Psoas muscle (tissue), 8 donors: ENCODE results near the gene LTBP1. TPM values are rescaled to one million over a fixed set of nuclear protein-coding genes. Genes with fewer than 3 reads are reported as not detected.

Experiments
- ATAC-seq, 4 donors: fragments of 200-7000 bp; cut with Tn5 transposase; one replicate each; pipeline ENCODE4 v1.9.1; 2020; ENCODE audit warnings: moderate library complexity in 3 of 4, mild to moderate bottlenecking in 2 of 4
- DNase-seq, 2 donors: peaks; one replicate each; pipeline ENCODE4 v3.0.0-alpha.2; 2020
- H3K27ac ChIP-seq: fragments of 200-600 bp; one replicate; pipeline ENCODE4 v1.8.0; 2022
- H3K27me3 ChIP-seq, 3 donors: fragments of 200-600 bp in 1 of 3; one replicate each; pipeline versions ENCODE4 v1.6.1 to v1.8.0; 2013 to 2022; ENCODE audit warnings: low read length in 2 of 3, mild to moderate bottlenecking in 2 of 3, moderate library complexity in 1 of 3; ENCODE audit not compliant: insufficient read depth in 3 of 3
- H3K36me3 ChIP-seq, 2 donors: fragments of 200-600 bp in 1 of 2; one replicate each; pipeline versions ENCODE4 v1.6.1 to v1.8.0; 2013 to 2022; ENCODE audit warnings: low read depth in 1 of 2, mild to moderate bottlenecking in 1 of 2, moderate library complexity in 1 of 2; ENCODE audit not compliant: insufficient read depth in 1 of 2
- H3K4me1 ChIP-seq: fragments of 200-600 bp; one replicate; pipeline ENCODE4 v1.8.0; 2022
- H3K4me3 ChIP-seq: fragments of 200-600 bp; one replicate; pipeline ENCODE4 v1.8.0; 2022; ENCODE audit warnings: mild to moderate bottlenecking
- H3K9me3 ChIP-seq: fragments of 200-600 bp; one replicate; pipeline ENCODE4 v1.8.0; 2022
- CTCF ChIP-seq: fragments of 200-600 bp; IDR thresholded peaks from one replicate; pipeline ENCODE4 v1.8.0; 2022; ENCODE audit warnings: antibody characterized with exemption
- WGBS, 3 donors: extraction: QIAGEN DNeasy Blood & Tissue Kit; methylation state at CpG; one replicate each; pipeline versions ENCODE4 v1.1.6 to v1.1.7; 2013; 5-methylcytosine and 5-hydroxymethylcytosine counted together
- intact Hi-C, 2 donors: fragments of 100-400 bp; cut with DNase I; formaldehyde crosslinking; loops; one replicate each; pipeline versions ENCODE4 v1.11.0 to v1.14.2; 2022
- polyA plus RNA-seq, 3 donors: library from polyadenylated mRNA; stranded (reverse); fragments of 200-250 nt; gene quantifications; one replicate each; pipeline ENCODE4 v1.2.3, GENCODE V29; 2013
- total RNA-seq, 4 donors: library from RNA; stranded (reverse); fragmentation: NEBNext Ultra II Directional in 2 of 4; extraction: Animal tissue kit (Norgen Biotek cat#: 25700) in 2 of 4; gene quantifications; one replicate each; pipeline versions ENCODE4 v1.2.1 to v1.2.4, GENCODE V29; 2021 to 2023
- donor health status: healthy with polysubstance abuse.
- donor health status: DM: no; HTN: no; CAD: no; lungs with moderate emphysema.
- donor health status: Bipolar disorder and iron deficiency.
- donor health status: healthy.
- donor health status: DM: yes; HTN: yes; CAD: no.
- donor health status: DM: no; HTN: no; CAD: no.
- donor health status: DM: no; HTN: no; CAD: no.
- donor health status: DM: yes; HTN: yes; CAD: no.

Gene LTBP1
- total and polyA plus RNA-seq, 7 donors: 5.9 to 26.8 (median 9.5) TPM

GRCh38 chr2:33433279-33434235, 486.8 kb downstream of the LTBP1 start:
- WGBS, 3 donors: 67 to 71% (median 71%) methylated on average over 7 of the region's 7 CpGs
- Histone ChIP-seq H3K36me3 (no peaks in the 10 kb centered on the region), H3K9me3 (no peaks in the 10 kb centered on the region), H3K27ac (no peak overlapping the region), H3K4me1 (peaks cover 9% of the 10 kb centered on the region), H3K4me3 (no peak overlapping the region), H3K27me3 (no peaks in the 10 kb centered on the region)
- DNase-seq (no peak), ATAC-seq (no peak)
- intact Hi-C loops: loop anchor here in 1 of 2 donors (10.0 kb wide), 1 partner anchor 399 kb away; no protein-coding TSS in a partner anchor
- TF ChIP-seq CTCF: no peak

GRCh38 chr2:33435518-33435917, 488.8 kb downstream of the LTBP1 start:
- ATAC-seq (no peak), DNase-seq (no peak)
- Histone ChIP-seq H3K27me3 (no peaks in the 10 kb centered on the region), H3K4me3 (no peak overlapping the region), H3K9me3 (no peaks in the 10 kb centered on the region), H3K4me1 (peaks cover 9% of the 10 kb centered on the region), H3K27ac (no peak overlapping the region), H3K36me3 (no peaks in the 10 kb centered on the region)
- intact Hi-C loops: loop anchor here (5.0 to 10.0 kb wide), 2 partner anchors 308 to 401 kb away; no protein-coding TSS in a partner anchor
- no peak for TF ChIP-seq CTCF
- 88 to 91% (median 89%) methylated on average over 8 of the region's 8 CpGs for WGBS, 3 donors

GRCh38 chr2:33436083-33436482, 489.3 kb downstream of the LTBP1 start:
- ATAC-seq (peak in 3 of 4 donors; percentile 55 to 78 (median 74)), DNase-seq (no peak)
- no peak overlapping the region for H3K27ac ChIP-seq
- peaks cover 9% of the 10 kb centered on the region for H3K4me1 ChIP-seq
- no peaks in the 10 kb centered on the region for H3K9me3 ChIP-seq
- H3K36me3 ChIP-seq: no peaks in the 10 kb centered on the region
- 0 to 17% (median 4%) methylated on average over 1 of the region's 1 CpG for whole genome bisulfite sequencing, 3 donors
- no peaks in the 10 kb centered on the region for H3K27me3 ChIP-seq
- TF ChIP-seq CTCF: no peak
- H3K4me3 ChIP-seq: peak overlapping the region; percentile 52
- intact Hi-C loops: loop anchor here (5.0 to 10.0 kb wide), 2 partner anchors 309 to 401 kb away; no protein-coding TSS in a partner anchor

GRCh38 chr2:33437297-33437696, 490.5 kb downstream of the LTBP1 start:
- H3K36me3 ChIP-seq: no peaks in the 10 kb centered on the region
- ATAC-seq: no peak
- no peak for TF ChIP-seq CTCF
- no peak for DNase-seq
- H3K9me3 ChIP-seq: no peaks in the 10 kb centered on the region
- H3K4me3 ChIP-seq: peak overlapping the region; percentile 52
- intact Hi-C loops: loop anchor here (5.0 to 10.0 kb wide), 2 partner anchors 310 to 402 kb away; no protein-coding TSS in a partner anchor
- H3K27me3 ChIP-seq: no peaks in the 10 kb centered on the region
- WGBS, 3 donors: 48 to 67% (median 49%) methylated on average over 4 of the region's 4 CpGs
- H3K4me1 ChIP-seq: peaks cover 16% of the 10 kb centered on the region
- peak overlapping the region; percentile 40 for H3K27ac ChIP-seq
